ENCODE results near the gene ADARB2. TPM values are rescaled to one million over a fixed set of nuclear protein-coding genes. Genes with fewer than 3 reads are reported as not detected.

ADARB2 gene
- total and polyA plus RNA-seq, 10 of the 15 experiments (the other 5 are each of a cell fraction or from before 2014, with no cell fraction given): 0.02 to 4.1 (median 0.76) TPM

GRCh38 chr10:1524540-1524939 lies 212.8 kb downstream of the ADARB2 start:
- Histone ChIP-seq H3K4me2 (ENCODE audit: control insufficient read depth, insufficient read depth) (no peak overlapping the region), H4K20me1 (ENCODE audit: control insufficient read depth, insufficient read depth) (no peaks in the 10 kb centered on the region), H3K79me2 (ENCODE audit: control insufficient read depth, insufficient read depth, low read length) (no peaks in the 10 kb centered on the region), H3K27ac (ENCODE audit: control insufficient read depth, insufficient read depth) (no peak overlapping the region), H3K9me3 (replicated peaks; ENCODE audit: control insufficient read depth, insufficient read depth, low read length) (no peaks in the 10 kb centered on the region; the same call in 2 of the 3 replicates), H3K4me1 (ENCODE audit: control insufficient read depth, insufficient read depth, low read length) (no peaks in the 10 kb centered on the region), H3K4me3 (no peak overlapping the region), H3K36me3 (ENCODE audit: control insufficient read depth in 2 of 2, insufficient read depth in 2 of 2, low read length in 1 of 2) (no peaks in the 10 kb centered on the region), H3K27me3 (replicated peaks in 1 of 2; ENCODE audit: control insufficient read depth in 2 of 2, insufficient read depth in 2 of 2, low read length in 1 of 2) (no peaks in the 10 kb centered on the region), H3K9ac (ENCODE audit: control insufficient read depth, insufficient read depth, low read length) (no peak overlapping the region), H2AFZ (ENCODE audit: control insufficient read depth, low read depth, low read length) (no peak overlapping the region)
- CTCF ChIA-PET: no interaction called here
- ATAC-seq (no peak), DNase-seq (ENCODE audit: low read depth, low spot score) (no peak), FAIRE-seq (no peak)
- TF ChIP-seq POLR2AphosphoS2 (IDR thresholded peaks at IDR 0.05; ENCODE audit: low read depth, low read length): no peak
- 0 out of 2 replicates have a peak, but pooled peaks have one; percentile 17 for TF ChIP-seq SPI1 (IDR thresholded peaks at IDR 0.05; ENCODE audit: borderline replicate concordance, insufficient read depth, low read depth, low read length)
- no peak for TF ChIP-seq ZNF687 (IDR thresholded peaks at IDR 0.05)
- TF ChIP-seq STAT1 (conservative IDR thresholded peaks at IDR 0.05): no peak
- no TSS peak for BruUV-seq (replicated peaks)
- 73% methylated on average over 7 of the region's 7 CpGs for WGBS (ENCODE audit: insufficient coverage, insufficient replicate concordance, low lambda C conversion rate, missing lambda C conversion rate)
- RAD21 ChIA-PET (ENCODE audit: unreplicated experiment): no interaction called here
- POLR2A ChIA-PET: no interaction called here
- in situ Hi-C loops (cut with MboI) (no loop called here), intact Hi-C loops (cut with micrococcal nuclease; ENCODE audit: unreplicated experiment) (no loop called here)
- SMC1A ChIA-PET (ENCODE audit: uncharacterized antibody, unreplicated experiment): no interaction called here

Data from GM12878 (cell line).